Measurements from ENCODE around the gene TOX3.

Gene TOX3

DNA sequence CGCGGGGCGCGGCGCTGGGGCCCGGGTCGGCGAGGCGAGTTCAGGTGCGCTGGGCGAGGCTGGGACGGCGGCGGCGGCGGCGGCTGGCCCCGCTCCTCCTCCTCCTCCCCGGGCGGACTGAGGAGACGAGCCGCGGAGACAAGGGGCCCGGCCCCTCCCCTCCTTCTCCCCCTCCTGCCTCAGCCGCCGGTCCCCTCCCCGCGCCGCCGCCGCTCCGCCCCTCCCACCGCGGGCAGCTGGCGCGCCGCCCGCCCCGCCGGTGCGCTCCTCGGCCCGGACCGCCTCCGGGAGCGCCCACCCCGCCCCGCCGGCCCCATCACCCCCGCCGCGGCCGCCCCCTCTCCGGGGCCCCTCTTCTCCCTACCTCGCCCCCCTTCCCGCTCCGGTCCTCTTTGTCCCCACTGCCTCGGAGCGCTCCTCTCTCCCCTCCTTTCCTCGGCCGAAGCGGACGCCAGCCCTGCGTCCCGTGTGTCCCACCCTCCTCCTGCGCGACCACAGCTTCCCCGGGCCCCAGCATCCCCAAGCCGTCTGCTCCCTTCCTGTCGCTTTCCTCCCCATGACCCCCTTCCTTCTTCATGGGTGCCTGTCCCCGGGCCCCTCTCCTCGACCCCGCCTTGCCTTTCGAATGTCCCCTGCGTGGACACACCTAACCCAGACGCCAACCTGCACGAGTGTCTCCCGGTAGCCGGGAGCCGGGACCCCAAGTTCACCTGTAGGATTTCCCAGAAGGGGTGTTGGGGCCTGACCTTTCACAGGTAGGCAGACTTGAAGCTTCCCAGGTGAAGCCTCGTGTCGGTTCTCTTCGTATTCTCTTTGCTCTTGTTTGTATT lies at the start of gene TOX3:
TOX3 (minus strand) TSS at position 140 of the 830 bp plus-strand sequence. CDS start 420 bp downstream, outside the sequence.
- in situ Hi-C loops (cut with HindIII; ENCODE audit: low sequenced_read_pairs): no loop called here

DNA sequence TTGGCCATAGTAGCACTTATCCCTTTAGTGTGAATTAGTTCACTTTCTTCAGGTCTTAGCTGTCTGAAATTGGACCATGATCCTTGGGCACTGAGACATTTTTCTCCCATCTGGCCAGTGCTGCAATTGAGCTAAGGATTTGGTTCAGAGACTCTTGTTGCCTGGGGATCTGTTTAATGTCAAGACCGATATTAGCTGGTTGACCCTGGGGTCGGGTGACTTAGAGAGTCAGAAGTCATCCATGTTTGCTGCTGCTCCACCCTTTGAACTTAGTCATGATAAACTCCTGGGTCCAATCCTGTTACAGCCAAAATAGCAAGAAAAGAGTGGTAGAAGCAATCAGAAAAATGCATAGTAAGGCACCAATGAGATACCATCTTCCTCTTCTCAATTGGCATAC lies 45.8 kb upstream of the TOX3 start:
- in situ Hi-C loops (cut with HindIII; ENCODE audit: low sequenced_read_pairs): no loop called here

DNA sequence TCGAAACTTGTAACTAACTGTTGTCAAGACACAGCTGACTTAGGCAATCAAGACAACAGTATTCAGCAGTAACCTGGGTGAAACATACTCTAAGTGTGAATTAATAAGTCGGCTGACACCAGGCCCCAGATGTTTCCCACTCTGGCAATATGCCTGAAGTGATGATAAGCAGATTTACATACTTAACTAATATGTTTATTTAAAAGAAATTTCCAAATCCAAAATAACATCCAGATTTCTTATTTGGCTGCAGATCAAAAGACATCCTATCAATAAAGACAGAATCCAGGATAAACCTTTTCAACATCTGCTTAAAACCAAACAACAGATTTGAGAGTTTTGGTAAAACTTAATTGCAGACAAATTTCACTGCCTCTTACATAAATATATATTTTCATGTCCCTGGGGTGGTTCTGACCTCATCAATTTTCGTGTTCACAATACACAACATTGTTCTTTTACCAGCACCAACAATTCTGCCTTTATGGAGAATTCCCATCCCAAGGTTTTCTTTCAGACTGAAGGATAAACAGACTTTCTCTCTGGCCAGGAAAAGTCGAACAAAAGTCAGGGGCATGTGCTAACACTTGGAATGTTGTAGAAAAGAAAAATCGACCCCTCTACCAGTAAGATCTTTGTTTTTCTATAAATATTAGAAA lies 45.1 kb upstream of the TOX3 start:
- in situ Hi-C loops (cut with HindIII; ENCODE audit: low sequenced_read_pairs): no loop called here

DNA sequence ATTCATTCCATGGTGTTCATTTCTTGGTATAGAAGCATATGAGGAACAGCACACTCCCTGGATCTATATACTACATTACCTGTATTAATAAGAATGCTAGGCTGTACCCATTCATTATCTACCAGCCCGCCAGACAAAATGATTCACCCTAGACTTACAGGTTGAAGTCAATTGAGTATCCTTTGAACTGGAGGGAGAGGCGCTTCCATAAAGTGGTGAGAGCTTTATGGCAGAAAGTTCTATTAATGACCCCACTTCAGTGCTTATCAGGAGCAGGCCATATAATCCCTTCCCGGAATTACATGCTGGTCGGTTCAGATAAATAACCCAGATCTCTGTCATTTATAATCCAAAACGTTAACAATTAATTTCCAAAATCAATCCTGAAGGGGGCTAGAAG lies 44.5 kb upstream of the TOX3 start:
- in situ Hi-C loops (cut with HindIII; ENCODE audit: low sequenced_read_pairs): no loop called here

DNA sequence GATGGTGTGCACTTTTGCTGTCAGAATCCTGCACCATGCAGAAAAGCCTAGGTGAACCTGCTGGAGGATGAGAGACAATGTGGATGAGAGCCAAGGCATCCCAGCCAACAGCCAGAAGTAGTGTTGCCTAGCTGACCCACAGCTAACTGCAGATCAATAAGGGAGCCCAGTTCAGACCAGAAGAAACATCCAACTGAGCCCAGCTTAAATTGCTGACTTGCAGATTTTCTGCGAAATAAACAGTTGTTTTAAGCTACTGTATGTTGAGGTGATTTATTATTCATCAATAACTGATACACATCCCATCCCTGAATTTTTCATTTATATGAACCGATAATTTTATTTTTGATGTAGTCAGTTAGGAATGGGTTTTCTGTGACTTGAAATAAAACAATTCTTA lies 39.2 kb upstream of the TOX3 start:
- in situ Hi-C loops (cut with HindIII; ENCODE audit: low sequenced_read_pairs): no loop called here

DNA sequence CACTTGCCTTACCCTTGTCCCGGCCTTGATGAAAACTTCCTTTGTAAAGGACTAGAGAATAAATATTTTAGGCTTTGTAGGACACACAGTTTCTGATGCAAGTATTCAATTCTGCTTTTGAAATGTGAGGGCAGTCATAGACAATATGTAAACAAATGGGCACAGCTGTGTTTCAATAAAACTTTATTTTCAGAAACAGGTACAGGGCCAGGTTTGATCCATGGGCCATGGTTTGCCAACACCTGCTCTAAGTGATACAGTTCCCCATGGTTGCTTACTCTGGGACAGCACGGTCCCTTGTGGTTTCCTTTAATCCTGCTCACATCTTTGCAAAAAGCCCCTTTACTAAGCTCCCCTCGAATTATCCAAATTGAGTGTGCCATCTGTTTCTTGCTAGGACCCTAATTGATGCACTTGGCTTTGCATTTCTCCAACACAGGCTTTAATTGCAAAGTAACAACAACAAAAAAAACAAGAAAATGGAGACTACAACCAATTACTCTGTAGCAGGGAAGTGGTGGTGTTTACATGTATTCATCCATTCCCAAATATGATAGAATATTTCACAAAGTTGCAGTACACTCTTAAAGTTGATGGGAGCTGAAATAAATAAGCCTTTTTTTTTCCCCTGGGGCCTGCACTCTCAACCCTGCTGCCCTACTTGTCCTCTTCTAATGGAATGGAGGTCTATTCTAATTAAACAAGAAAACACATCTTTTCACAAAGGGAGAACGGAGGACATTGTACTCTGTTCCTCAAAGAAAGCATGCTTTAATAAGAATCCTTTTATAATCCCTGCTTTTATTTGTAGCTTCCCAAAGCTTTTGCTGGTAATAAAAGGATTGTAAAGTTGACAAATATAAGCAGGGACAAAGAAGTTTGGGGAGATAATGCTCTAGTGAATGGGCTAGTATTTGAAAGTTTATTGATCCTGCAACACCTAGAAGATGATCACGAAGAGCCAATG lies 37.7 kb upstream of the TOX3 start:
- in situ Hi-C loops (cut with HindIII; ENCODE audit: low sequenced_read_pairs): no loop called here

DNA sequence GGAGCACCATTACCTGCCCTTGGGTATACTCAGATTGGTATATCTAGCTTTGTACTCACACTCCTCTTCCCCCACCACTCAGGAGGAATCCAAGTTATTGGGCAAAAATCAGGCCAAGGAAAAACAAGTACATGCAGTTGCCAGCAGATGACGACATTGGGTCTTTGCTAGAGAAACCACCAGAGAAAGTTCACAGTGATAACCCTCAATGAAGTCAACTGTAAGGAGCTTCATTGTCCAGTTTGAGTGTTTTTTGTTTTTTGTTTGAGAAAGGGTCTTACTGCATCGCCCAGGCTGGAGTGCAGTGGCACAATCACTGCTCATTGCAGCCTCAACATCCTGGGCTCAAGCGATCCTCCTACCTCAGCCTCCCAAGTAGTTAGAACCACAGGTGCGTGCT lies 34.6 kb upstream of the TOX3 start:
- in situ Hi-C loops (cut with HindIII; ENCODE audit: low sequenced_read_pairs): no loop called here

DNA sequence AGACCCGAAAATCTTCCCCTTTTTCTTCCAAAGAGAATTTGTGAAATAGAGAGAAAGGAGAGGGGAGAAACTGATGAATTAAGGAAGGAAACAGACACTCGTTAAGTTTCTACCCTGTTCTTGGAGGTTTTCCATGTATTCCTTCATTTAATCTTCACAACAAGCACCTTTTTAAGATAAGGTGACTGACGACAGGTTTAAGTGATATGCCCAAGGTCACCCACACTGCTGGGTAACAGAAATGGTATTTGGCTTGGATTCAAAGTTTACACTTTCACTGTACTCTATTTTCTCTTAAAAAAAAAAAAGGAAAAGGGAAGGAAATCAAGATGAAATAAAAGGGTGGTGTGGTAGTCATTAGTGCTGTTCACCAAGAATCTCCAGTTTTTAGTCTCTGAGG lies 33.5 kb upstream of the TOX3 start:
- in situ Hi-C loops (cut with HindIII; ENCODE audit: low sequenced_read_pairs): no loop called here

DNA sequence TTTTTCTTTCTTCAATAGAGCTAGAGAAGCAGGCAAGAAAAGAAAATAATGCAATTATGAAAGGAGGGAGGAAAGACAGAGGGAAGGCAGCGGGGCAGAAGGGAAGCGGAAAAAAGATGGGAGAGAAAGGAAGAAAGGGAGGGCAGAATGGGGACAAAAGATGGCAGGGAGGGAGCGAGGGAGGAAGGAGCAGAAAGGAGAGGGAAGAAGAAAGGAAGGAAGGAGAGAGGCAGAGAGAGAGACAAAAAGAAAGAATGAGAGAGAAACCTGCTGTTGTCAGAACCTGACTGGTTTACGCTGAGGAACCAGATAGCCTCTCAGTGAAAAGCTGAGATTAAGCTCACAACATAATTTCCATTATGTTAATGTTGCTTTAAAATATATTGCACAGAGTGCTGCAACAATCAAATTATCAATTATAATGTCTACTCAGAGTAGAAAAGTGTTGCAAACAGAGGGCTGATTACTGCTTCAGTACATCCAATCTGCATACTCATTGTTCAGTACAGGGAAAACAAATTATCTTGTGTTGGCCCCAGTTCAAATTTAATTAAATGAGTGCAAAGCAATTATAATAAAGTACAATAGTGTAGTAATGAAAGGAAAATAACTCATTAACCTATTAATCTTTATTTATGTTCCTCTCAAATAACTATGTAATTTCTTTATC lies 32.0 kb upstream of the TOX3 start:
- in situ Hi-C loops (cut with HindIII; ENCODE audit: low sequenced_read_pairs): no loop called here

DNA sequence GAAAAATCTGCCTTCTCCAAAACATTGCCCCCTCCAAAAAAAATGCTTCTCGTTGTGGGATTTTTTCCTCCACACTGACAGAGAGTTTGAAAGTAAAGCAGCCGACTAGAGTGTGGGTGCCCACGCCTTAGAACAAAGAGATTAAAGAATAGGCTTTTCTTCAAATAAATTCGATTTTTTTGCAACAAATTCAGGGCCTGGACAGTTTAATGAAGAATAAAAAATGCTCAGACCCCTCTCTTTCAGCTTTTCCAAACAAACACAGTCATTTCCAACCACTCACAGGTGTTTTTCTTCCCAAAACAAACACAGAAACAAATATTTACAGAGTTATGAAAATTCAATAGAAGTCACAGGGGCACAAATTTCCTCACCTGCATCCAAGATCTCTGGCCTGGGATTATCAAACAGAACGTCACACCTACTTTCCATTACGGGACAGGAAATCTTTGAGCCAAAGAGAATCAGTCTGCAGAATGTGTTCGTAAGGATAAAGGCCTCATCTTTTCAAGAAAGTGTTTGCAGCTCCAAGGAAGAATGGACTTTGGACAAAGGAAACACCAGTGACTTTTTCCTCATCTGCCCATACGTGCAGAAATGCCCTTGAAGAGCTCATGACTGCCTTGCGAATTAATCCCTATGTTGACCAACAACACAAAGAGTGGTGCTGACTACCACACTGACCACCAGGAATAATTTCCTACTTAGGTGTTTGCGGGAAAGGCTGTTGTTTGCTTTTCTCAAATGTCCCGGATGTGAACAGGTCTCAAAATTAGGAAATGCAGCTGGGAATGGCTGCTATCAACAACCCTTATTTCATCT lies 31.3 kb upstream of the TOX3 start:
- in situ Hi-C loops (cut with HindIII; ENCODE audit: low sequenced_read_pairs): no loop called here

DNA sequence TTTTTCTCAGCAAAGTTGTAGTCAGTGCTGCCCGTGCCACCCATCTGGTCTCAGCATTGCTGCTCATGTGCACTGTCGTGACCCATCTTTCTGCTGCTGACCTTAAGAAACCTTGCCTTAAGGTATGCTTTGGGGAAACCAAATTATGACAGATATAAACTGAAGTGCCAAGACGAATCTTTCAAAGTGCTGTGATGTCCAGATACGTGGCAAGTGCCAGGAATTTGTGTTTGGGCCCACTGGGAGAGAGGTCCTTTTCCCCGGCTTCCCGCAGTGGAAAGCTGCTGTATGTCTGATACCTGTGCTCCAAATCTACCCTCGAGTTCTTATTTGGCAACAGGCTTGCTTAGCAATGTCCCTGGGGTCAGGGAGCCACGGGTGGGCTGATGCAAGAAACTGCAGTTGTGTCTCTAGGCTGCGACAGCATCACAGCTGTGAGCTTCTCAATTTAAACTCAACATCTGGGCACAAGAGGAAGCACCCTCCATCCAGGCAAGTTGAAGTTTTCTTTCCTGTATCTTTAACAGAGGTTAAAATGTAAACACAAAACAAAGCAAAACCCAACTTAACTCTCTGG lies 30.3 kb upstream of the TOX3 start:
- in situ Hi-C loops (cut with HindIII; ENCODE audit: low sequenced_read_pairs): no loop called here

DNA sequence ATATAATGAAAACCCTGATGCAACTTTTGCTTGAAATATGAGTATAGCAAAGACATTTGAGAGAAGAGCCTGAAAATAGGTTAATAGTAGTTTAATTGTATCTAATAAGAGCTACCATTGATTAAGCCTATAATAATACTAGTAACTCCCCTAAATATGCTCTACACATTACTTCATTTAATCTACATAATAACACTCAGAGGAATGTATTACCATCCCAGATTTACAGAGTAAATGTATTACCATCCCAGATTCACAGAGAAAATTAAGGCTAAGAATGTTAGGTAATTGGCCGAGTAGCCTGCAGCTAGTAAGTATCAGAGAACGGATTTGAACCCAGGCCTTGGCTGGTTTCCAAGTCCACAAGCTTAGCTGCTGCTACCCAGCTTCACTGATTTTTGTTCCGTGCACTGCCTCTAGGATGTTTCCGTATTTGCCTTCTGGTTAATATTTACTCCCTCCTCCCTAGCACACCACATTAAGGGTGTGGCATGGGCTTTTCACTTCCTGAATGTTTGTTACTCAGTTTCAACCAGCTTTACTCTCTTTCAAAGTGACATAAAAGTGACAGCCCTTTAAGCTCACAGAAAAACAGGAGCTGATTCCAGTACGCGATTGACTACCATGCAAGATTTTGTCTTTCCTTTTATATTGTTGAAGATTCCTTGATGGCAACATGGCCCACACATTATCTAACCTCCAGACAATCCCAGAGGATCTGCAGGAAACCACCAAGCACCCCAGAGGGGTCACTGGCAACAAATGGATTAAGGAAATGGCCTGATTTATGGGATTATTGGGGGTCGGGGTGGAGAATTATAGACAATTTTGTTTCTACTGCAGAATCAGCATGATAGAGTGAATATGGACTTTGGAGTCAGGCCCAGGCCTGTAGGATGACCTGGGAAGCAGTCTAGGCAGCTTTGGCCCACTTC lies 26.7 kb upstream of the TOX3 start:
- in situ Hi-C loops (cut with HindIII; ENCODE audit: low sequenced_read_pairs): no loop called here

DNA sequence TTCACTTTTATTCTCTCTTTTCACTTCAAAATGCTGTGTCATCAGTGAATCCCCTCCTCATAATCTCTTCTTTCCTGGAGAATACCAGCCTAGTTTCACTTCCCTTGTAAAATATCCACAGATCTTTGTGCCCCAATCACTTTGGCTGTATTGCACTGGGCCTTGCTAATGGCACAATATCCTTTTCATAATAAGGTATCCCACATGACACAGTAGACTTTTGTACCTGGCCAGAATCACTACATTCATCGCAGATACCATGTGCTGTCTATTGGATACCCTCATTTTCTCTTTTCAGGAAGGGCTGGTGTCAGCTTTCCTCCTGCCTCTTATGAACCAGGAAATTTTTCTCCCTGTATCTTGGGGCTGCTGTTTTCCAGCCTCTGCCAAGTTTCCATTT lies 25.7 kb upstream of the TOX3 start:
- in situ Hi-C loops (cut with HindIII; ENCODE audit: low sequenced_read_pairs): no loop called here

DNA sequence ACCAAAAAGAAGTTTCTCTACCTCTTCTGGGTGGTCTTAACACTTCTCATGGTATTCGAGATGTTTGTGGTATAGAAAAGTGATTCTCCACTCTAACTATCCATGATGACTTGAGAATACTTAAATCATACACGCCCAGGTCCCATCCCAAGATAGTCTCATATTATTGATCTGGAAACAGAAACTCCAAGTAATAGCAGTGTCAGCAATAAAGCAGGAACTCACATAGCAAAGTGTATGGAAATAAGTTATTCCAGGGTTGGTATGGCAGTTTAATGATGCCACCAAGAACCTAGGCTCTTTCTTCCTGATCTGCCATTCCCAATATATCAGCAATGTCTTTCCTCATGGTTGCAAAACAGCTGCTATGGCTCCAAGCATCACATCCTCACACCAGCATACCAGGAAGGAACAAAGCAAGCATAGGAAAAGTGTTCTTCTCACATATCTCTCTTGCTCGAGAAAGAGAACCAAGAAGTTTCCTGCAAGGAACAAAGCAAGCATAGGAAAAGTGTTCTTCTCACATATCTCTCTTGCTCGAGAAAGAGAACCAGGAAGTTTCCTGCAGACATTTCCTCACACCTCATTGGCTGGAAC lies 23.6 kb upstream of the TOX3 start:
- in situ Hi-C loops (cut with HindIII; ENCODE audit: low sequenced_read_pairs): no loop called here

DNA sequence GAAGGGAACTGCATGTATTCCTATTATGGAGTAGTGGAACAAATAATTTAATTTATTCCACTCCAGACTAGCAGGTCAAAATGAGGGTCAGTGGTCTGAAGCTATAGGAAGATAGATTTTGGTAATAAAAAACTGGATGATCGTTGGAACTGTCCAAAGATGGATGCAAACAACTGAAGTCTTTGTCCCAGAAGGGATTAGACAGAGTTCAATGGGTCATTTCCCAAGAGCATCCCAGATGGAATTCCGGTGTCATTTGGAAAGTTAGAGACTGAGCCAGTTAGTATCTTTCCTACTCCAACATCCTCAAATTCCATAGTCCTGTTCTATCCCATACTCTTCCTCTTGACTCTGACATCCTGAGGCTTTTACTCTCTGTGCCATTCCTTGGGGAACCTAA lies 22.8 kb upstream of the TOX3 start:
- in situ Hi-C loops (cut with HindIII; ENCODE audit: low sequenced_read_pairs): no loop called here

DNA sequence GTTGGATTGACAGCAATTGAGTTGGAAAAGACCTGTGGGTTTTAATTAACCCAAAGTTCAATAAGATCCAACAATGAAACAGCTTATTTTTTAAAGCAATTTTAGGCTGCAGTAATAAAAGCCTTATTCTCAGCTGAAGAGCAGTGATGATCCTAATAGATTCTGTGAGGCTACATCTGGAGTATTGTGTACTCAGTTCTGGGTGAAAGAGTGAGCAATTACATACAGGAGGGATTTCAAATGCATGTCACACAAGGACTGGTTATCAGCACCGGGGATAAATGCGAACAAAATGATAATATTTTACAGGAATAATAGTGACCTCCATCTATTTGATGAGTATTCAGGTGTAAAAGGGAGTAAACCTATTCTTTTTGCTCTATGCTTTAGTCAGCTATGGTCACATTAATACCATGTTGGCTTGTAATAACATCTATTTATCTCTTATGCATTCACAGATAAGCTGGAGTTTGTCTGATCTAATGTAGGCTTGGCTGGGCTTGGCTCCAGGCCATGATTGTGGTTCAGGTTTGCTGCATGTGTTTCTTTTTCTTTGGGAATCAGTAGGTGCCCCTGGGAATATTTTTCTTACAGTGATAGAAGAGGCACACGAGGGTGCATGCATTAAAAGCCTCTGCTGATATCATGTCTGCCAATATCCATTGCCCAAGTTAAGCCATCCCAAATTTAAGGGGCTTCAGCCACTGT lies 22.2 kb upstream of the TOX3 start:
- in situ Hi-C loops (cut with HindIII; ENCODE audit: low sequenced_read_pairs): no loop called here

DNA sequence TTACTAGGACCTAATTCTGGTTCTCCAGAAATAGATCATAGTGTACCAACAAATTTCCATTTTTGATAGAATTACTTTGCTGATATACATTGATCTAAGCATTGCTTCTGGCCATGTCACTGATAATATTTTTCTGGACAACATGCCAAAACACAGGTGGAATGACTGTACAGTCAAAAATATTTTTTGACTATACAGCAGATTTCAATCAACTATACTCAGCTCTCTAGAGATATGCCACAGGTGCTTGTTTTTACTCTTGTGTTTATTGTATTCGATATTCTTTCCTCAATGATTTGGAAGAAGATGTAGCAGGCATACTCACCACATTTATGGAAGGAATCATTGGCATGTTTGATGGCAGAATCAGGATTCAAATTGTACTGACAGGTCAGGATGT lies 21.6 kb upstream of the TOX3 start:
- in situ Hi-C loops (cut with HindIII; ENCODE audit: low sequenced_read_pairs): no loop called here

DNA sequence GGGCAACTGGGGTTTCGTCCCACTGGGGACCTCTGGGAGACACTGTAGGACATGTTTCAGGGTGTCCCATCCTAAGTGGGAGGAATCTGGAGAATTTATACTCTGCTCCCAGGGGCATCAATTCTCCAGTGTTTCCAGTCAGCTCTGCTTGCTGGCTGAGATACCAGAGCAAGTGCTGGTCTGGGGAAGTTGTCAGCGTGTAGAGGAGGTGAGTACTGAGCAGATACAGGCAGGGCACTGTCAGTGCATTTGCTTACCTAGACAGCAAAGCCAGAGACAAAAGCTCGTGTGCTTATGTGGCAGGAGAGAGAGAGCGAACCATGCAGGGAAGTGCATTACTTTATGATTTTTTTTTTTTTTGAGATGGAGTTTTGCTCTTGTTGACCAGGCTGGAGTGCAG lies 20.2 kb upstream of the TOX3 start:
- in situ Hi-C loops (cut with HindIII; ENCODE audit: low sequenced_read_pairs): no loop called here

All from DLD1 (cell line).